ENCODE data around the gene RPS3A. TPM values are rescaled to one million over a fixed set of nuclear protein-coding genes. Genes with fewer than 3 reads are reported as not detected.
"Not testable (repeated sequence)": the region's sequence is repeated elsewhere in the genome, so short reads cannot be mapped to it uniquely, and the experiment has no call there.

Gene RPS3A
- total RNA-seq, 2 donors from 2014 or later: 1,734 to 2,285 TPM

DNA sequence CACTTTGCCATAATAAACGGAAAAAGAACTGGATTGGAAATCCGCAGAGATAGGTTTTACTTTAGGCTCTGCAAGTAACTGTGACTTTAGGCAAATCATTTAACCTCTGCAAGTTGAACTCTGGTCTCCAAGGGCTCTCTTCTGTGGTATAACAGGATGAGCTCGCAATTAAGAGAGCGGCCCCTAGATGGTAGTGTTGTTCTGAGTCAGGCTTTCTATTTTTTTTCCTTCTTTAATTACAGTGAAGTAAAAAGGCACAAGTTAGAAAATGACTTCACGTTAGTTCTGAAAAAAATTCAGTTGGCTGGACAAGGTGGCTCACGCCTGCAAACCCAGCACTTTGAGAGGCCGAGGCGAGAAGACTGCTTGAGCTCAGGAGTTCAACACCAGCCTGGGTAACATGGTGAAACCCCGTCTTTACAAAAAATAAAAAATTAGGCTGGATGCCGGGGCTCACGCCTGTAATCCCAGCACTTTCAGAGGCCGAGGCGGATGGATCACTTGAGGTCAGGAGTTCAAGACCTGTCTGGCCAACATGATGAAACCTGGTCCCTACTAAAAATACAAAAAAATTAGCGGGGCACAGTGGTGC lies 18.0 kb downstream of the RPS3A start:
- H3K9me3 ChIP-seq: no peaks in the 10 kb centered on the region
- H3K27ac ChIP-seq: peak overlapping the region; percentile 3 to 34
- peaks cover 0 to 17% of the 10 kb centered on the region in 2 donors for H3K4me1 ChIP-seq
- TF ChIP-seq, protein P1, sequence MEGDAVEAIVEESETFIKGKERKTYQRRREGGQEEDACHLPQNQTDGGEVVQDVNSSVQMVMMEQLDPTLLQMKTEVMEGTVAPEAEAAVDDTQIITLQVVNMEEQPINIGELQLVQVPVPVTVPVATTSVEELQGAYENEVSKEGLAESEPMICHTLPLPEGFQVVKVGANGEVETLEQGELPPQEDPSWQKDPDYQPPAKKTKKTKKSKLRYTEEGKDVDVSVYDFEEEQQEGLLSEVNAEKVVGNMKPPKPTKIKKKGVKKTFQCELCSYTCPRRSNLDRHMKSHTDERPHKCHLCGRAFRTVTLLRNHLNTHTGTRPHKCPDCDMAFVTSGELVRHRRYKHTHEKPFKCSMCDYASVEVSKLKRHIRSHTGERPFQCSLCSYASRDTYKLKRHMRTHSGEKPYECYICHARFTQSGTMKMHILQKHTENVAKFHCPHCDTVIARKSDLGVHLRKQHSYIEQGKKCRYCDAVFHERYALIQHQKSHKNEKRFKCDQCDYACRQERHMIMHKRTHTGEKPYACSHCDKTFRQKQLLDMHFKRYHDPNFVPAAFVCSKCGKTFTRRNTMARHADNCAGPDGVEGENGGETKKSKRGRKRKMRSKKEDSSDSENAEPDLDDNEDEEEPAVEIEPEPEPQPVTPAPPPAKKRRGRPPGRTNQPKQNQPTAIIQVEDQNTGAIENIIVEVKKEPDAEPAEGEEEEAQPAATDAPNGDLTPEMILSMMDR (IDR thresholded peaks at IDR 0.05): peak; percentile 48 to 82
- no peak for DNase-seq (ENCODE audit: low spot score)
- peaks cover 21% of the 10 kb centered on the region for H3K36me3 ChIP-seq
- H3K4me3 ChIP-seq: no peak overlapping the region
- H3K27me3 ChIP-seq: no peaks in the 10 kb centered on the region

DNA sequence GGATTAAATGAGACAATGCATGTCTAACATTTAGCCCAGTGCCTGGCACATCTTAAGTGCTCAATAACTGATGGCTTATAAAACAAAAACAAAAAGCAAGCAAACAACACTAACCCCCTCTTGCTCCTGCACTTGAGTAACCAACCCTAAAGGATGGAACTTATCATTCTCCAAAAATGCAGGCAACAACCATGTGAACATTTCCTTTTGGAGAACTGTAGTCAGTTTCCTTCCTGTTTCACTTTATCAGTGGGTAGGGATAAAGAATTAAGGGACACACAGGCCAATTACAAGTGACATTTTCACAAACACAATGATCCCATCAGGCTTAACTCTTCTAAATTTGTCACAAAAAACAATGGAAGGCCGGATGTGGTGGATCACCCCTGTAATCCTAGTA lies 30.4 kb downstream of the RPS3A start:
- Histone ChIP-seq H3K4me1 (no peaks in the 10 kb centered on the region), H3K36me3 (peaks cover 95% of the 10 kb centered on the region), H3K9me3 (no peaks in the 10 kb centered on the region), H3K27ac (no peak overlapping the region), H3K27me3 (no peaks in the 10 kb centered on the region), H3K4me3 (no peak overlapping the region)
- TF ChIP-seq, protein P1 (IDR thresholded peaks at IDR 0.05): no peak
- DNase-seq (ENCODE audit: low spot score): no peak

DNA sequence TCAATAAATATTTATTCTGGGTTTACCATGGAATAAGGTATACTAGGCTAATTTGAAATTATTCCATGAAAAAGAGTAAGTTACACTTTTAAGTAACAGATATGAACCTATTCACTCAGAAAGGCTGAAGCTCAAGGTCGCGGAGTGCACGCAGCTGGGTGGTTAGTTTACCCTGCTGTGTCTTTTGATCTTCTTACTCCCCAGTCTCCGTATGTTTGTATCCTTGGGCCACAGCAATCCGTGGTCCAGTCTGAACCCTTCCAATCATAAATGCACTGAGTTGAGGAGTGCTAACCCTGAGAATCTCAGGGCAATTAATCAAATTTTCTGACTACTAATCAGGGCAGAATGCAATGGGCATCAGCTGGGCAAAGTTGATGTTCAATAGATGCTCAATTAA lies 33.9 kb downstream of the RPS3A start:
- no peak for DNase-seq (ENCODE audit: low spot score)
- H3K9me3 ChIP-seq: no peaks in the 10 kb centered on the region
- H3K4me3 ChIP-seq: no peak overlapping the region
- H3K4me1 ChIP-seq: no peaks in the 10 kb centered on the region
- no peak overlapping the region for H3K27ac ChIP-seq
- H3K36me3 ChIP-seq: peaks cover 84% of the 10 kb centered on the region
- H3K27me3 ChIP-seq: no peaks in the 10 kb centered on the region
- TF ChIP-seq, protein P1 (IDR thresholded peaks at IDR 0.05): no peak

DNA sequence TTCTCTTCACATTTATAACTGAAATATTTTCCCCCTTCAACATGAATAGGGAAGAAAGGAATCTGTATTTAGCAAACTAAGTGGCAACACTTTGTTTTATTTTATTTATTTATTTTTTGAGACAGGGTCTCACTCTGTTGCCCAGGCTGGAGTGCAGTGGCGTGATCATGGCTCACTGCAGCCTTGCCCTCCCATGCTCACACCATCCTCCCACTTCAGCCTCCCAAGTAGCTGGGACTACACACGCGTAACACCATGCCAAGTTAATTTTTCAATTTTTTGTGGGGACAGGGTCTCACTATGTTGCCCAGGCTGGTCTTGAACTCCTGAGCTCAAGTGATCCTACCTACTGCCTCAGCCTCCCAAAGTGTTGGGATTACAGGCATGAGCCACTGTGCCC lies 36.6 kb downstream of the RPS3A start:
- not testable (repeated sequence) for DNase-seq (ENCODE audit: low spot score); H3K4me1 ChIP-seq; H3K27me3 ChIP-seq; H3K4me3 ChIP-seq; H3K9me3 ChIP-seq; H3K27ac ChIP-seq
- H3K36me3 ChIP-seq: peaks cover 76% of the 10 kb centered on the region

DNA sequence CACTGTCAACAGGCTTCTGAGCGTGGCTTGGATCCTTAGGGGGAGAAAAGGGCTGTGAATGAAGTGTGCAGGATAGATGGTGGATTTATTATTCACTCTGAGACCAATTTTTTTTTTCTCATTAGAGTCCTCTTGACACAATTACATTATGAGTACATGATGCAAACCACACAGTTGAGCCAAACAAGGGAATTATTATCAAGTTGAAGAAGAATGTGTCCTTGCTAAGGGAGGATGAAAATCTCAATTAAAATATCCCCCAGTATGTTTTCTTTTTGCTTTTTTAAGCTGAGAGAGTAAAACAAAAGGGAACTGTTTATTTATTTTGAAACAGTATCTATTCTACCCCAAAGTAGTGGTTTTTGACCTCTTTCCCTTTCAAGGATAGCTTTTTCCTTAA lies 40.4 kb downstream of the RPS3A start:
- no peak for DNase-seq (ENCODE audit: low spot score)
- no peaks in the 10 kb centered on the region for H3K27me3 ChIP-seq
- no peak overlapping the region for H3K27ac ChIP-seq
- H3K9me3 ChIP-seq: no peaks in the 10 kb centered on the region
- H3K4me3 ChIP-seq: no peak overlapping the region
- peaks cover 74% of the 10 kb centered on the region for H3K36me3 ChIP-seq
- H3K4me1 ChIP-seq: no peaks in the 10 kb centered on the region
- TF ChIP-seq, protein P1 (IDR thresholded peaks at IDR 0.05): no peak

DNA sequence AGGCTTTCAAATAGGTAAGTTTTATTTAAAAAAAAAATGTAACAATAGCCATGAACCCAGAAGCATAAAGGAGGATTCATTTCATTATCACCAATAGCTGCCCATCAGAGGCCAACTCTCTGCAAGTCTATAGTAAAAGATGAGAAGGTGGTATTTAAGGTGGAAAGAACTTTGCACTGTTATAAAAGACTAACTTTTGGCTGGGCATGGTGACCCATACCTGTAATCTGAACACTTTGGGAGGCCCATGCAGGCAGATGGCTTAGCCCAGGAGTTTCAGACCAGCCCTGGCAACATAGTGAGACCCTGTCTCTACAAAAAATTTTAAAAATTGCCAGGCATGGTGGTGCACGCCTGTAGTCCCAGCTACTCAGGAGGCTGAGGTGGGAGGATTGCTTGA lies 43.3 kb downstream of the RPS3A start:
- no peaks in the 10 kb centered on the region for H3K4me1 ChIP-seq
- DNase-seq (ENCODE audit: low spot score): no peak
- peaks cover 85% of the 10 kb centered on the region for H3K36me3 ChIP-seq
- H3K9me3 ChIP-seq: no peaks in the 10 kb centered on the region
- H3K4me3 ChIP-seq: no peak overlapping the region
- H3K27me3 ChIP-seq: no peaks in the 10 kb centered on the region
- TF ChIP-seq, protein P1 (IDR thresholded peaks at IDR 0.05): no peak
- H3K27ac ChIP-seq: no peak overlapping the region

Data from right atrium auricular region (tissue), 2 donors.